GM04503 (cell line): ENCODE results near the gene ANKFY1.
"Not testable (repeated sequence)": the region's sequence is repeated elsewhere in the genome, so short reads cannot be mapped to it uniquely, and the experiment has no call there.

Source experiments
- DNase-seq: peaks from one replicate; pipeline ENCODE4 v3.0.0-alpha.2; 2012; ENCODE audit warnings: low read depth

The ANKFY1 gene

DNA sequence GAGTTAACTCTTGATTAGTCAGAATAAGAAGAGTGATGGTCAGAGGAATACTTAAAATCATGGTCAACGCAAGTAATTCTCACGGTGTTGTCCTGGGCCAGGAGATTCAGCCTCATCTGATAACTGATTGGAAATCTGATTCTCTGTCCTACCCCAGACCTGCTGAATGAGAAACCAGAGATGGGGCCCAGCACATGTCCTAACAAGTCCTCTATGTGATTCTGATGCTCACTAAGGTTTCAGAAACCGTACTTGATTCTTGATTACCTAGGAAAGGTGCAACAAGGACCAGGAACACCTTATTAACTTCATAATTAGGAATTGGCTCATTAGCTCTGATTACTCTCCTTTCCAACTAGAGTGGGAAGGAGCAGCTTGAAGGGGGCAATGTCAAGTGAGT lies 44.5 kb downstream of the ANKFY1 start:
- DNase-seq: no peak

DNA sequence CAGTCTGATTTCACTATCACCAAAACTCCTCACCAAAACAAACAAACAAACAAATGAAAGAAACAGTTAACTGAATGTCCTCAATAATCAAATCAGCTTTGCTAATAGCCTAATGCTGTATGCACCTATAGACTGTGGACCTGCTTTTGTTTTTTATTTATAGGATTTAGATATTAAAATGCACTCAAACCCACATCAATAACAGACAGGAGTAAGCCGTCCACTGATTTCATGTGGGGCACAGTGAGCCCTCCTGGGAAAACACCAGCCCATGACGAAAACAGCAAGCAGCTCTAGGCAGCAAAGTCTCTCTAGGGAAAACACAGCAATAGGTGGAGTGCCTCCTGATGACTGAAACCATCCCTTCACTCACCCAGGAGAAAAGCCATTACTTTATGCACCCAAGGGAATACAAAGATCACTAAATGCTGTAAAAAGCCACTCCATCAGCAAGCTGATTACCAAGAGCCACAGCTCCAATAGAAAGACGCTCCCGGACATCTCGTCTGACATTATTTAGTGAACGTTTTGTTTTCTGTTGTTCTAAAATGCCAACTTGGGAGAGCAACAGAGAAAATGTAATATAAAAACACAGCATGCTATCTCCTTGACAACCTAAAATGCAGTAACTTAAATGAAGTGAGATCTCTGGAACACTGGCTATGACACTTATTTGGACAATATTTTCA lies 47.8 kb downstream of the ANKFY1 start:
- no peak for DNase-seq

DNA sequence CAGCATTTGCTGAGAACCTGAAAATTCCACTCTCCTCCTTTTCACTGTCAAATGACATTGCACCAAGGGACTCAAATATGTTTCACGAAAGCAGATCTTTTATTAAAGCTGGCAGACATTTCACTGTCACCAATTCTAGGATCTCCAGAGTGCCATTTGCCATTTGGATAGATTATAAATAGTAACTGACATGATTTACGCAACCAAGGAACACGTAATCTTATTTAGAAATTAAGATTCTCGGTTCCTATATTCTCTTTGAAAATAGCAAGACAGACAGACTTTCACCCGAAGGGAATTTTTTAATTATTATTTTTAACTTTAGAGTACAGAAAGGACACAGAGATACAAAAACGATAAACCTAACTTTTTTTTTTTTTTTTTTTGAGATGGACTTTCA lies 49.6 kb downstream of the ANKFY1 start:
- no peak for DNase-seq

DNA sequence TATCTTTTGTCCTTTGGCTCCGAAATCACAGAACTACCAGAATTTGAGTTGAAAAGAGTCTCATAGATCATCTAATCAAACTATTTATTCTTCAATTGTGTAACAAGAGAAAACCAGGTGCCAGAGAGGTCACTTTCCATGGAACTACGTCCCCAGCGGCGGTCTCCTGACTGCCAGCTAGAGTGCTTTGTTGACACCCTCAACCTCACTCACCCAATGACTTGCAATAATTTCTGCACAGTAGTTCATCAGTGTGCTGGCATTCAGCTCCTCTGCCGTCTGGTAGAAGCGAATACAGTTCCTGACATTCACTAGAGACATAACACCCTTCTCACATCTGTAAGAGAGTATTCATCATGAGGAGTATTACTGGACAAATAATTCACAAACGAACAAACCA lies 54.2 kb downstream of the ANKFY1 start:
- DNase-seq: no peak

DNA sequence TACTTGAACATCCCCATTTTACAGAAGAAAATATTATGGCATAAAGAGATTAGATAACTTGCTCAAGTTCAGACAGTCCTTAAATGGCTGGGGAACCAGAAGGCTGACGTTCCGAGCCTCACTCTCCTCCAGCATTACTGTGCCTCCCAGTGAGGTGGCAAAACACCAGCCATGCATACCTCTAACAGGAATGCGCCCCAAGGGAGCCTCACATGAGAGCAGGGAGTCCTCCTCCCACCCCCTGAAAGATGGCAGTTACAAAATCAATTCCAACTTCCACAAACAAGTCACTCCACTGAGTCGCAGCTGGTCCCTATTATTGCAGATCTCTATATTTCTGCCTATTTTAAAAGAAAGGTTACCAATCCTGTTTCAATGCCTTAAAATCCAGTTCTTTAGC lies 55.5 kb downstream of the ANKFY1 start:
- DNase-seq: peak; percentile 79

DNA sequence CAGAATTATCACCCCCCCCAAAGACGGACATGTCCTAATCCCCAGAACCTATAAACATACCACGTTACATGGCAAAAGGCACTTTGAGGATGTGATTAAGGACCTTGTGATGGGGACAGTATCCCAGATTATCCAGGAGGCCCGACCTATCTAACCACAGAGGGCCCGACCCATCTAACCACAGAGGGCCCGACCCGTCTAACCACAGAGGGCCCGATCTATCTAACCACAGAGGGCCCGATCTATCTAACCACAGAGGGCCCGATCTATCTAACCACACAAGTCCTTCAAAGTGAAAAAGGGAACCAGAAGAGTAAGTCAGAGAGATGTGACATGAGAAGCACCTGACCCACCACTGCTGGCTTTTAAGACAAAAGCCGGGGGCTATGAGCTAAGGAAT lies 56.8 kb downstream of the ANKFY1 start:
- DNase-seq: no peak

DNA sequence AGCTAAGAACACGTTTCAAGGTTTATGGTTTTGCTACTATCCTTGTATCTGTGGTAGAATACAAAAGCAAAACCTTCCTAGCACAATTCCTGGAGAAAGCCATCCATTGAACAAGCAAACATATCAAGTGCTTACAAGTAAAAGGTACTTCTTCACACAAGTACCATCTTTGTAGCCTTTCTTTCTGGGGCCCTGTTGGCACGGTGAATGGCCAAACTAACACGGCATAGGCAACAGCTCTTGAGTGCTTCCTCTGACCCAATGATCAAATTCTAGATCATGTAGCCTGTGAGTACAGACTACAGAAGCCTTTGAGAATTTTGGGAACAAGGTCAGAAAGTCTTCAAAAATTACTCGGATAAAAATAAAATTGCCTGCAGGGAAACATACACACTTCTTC lies 57.9 kb downstream of the ANKFY1 start:
- DNase-seq: no peak

DNA sequence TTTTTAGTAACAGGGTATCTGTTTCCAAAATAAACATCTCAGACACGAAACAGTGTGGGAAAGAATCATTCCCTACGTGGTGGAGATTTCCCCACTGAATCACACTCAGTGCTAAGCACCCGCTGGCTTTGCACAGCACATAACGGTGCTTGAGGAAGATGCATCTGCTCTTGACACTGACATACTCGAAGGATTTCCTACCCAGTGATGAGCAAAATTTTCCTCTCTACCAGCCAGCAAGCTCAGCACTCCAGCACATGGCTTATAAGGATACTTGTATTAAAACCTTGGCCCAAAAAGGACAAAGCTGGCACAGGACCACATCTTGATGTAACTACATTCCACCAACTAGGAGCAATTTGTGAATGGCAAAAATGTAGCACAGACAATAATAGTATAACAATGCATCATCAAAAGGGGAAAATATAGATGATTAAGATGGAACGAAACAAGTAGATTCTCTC lies 59.0 kb downstream of the ANKFY1 start:
- DNase-seq: peak; percentile 99

DNA sequence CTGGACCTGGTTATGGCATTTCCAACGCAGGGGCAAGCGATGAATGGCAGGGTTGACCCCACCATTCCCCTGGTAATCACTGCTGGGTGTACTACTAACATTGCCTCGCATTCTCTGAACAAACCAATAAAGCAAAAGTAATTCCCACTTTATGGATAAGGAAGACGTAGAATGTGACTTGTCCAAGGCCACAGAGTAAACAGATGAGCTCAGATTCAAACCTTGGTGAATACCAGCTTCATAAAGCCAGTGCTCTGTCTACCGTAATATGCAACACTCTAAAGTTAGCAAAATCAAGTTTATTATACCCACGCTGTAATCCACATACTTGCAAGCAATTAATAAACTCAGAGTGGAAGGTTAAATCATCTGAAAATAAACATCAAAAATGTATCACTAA lies 59.6 kb downstream of the ANKFY1 start:
- no peak for DNase-seq

DNA sequence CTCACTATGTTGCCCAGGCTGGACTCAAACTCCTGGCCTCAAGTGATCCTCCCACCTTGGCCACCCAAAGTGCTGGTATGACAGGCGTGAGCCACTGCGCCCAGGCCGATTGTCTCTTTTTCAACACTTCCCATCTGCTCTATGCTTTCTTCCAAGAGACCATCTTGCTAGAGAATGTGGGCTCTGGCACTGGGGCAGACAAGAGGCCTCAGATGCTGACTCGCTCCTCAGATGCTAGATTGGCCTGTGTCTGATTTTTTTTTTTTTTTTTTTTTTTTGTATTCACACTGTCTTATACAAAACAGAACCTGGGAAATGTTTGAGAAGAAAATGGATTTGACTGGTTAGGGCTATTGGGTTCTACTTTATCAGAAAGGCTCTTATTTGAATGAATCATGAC lies 62.6 kb downstream of the ANKFY1 start:
- DNase-seq: no peak

DNA sequence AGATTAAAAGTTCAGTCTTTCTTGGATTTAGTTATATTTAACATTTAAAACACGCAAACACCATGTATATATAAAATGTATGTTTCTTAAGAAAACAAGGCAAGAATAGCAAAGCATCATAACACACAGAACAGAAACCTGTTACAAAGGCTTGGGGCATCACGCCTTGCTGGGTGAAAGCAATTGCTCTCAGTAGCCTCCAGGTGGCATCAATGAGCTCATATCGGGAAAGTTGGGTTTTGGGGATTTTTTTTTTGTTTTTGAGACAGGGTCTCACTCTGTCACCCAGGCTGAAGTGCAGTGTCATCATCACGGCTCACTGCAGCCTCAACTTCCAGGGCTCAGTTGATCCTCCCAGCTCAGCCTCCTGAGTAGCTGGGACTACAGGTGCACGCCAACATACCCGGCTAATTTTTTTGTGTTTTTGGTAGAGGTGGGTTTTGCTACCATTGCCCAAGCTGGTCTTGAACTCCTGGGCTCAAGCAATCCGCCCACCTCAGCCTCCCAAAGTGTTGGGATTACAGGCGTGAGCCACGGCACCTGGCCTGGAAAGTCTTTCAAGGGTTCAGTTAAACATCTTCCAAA lies 63.9 kb downstream of the ANKFY1 start:
- DNase-seq: no peak

DNA sequence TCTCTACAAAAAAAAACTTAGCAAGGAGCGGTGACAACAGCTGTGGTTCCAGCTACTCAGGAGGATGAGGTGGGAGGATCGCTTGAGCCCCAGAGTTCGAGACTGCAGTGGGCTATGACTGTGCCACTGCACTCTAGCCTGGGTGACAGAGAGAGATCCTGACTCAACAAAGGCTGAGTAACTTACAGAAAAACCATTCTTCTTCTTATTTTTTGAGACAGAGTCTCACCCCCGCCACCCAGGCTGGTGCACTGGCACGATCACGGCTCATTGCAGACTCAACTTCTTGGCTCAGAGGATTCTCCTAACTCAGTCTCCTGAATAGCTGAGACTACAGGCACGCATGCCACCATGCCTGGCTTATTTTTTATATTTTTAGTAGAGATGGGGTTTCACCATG lies 64.8 kb downstream of the ANKFY1 start:
- DNase-seq: no peak

DNA sequence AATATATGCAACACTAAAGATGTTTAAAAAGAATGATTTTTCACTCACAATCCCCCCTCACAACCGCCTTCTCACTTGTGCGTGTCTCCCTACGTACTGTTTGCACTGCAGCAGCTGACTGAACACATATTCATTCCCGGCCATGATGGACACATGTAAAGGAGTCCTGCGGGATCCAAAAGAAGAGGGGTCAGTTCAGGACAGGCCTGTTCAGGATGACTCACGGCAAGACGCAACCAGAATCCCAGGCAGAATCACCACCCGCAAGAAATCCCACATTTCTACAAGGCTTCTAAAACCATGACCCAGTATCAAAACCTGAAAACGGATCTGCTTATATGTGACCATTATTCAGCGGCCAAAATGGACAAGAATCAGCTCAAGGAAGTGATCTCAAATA lies 68.5 kb downstream of the ANKFY1 start:
- DNase-seq: peak; percentile 69

DNA sequence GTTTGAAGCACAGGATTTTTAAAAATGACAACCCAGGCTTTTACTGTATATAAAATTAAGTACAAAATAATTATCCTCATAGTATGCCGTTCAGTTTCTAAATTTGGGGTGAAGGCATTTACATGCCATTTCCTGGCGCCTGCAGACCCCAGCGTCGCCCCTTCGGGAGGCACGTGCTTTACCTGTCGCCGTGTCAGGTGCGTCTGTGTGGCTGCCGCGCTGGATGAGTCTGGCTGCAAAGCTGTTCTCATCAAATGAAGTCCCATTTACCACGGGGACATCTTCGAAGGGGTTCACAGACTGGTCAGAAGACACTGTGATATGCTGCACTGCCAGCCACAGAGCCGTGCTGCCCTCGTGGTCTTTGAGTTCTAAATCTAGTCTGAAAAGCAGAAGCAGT lies 69.0 kb downstream of the ANKFY1 start:
- no peak for DNase-seq

DNA sequence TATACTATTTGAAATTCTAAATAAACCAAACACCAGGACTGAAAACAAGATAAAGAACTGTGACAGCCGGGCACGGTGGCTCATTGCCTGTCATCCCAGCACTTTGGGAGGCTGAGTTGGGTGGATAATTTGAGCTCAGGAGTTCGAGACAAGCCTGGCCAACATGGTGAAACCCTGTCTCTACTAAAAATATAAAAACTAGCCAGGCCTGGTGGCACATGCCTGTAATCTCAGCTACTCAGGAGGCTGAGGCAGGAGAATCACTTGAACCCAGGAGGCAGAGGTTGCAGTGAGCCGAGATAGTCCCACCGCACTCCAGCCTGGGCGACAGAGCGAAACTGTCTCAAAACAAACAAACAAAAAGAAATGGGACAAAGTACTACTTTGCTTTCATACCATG lies 73.0 kb downstream of the ANKFY1 start:
- not testable (repeated sequence) for DNase-seq

DNA sequence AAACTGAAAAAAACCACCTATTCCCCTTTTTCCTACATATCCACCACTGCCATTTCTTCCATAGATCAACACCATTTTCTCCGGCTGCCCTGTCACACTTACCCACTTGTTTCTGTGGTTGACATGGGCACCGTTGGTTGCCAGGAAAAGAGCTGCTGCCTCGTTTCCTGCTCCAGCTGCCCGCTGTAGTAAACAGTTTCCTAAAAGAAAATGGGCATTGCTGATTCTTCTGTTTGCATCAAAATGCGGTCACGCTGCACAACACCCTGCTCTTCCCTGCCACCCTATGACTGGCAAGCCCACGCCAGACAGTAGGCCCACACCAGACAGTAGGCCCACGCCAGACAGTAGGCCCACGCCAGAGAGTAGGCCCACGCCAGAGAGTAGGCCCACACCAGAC lies 74.5 kb downstream of the ANKFY1 start:
- DNase-seq: no peak

DNA sequence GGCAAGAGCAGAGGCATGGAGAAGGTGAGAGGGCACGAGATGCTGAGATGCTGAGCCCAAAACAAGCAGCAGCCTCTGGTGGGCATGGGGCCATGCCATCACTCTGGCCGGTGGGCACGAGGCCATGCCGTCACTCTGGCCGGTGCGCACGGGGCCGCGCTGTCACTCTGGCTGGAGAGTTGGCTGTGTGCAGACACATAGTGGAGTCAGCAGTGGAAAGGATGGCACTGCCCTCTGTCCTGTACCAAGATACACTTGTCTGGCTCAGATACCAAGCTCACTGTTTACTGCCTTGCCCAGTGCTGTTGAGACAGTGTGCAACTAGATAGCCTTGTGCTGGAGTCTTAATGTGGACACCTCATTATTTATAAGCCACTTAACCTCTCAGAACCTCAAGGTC lies 75.7 kb downstream of the ANKFY1 start:
- no peak for DNase-seq

DNA sequence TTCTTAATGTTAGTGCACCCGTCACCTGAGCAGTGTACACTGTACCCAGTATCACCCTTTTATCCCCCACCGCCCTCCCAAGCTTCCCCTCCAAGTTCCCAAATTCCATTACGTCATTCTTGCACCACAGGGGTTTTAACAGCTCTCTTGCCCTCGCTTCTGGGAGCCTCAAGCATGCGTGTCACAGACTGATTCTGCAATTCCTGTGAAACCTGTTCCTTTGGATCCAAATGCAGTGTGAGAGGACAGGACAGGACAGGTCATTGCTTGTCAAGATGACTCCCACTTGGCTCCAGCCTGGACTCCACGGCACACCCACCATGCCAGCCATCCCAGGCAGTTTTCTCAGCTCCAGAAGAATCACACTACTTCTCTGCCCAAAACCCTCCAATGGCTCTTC lies 76.7 kb downstream of the ANKFY1 start:
- DNase-seq: no peak

DNA sequence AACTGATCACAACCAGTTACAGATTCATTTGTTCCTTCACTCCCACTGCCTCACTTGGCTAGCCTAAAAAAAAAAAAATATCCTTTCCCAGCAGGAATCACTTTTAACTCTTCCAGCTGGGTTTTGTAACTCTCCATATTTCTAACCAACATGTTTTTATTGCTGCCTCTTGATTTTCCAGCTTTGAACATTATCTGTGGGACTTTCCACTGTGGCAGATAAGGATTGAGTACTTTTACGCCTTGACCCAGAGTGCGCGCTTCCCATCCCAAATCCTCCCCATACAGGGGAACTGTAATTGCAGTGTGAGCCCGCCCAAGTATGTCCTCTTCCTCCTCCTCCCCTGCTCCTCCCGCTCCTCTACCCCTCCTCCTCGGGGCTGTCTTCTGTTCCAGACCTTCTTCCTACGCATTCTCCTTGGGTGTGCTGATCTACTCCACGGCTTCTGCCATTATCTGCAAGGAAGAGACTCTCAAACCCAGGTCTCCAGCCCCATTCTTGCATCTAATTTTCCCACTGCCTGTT lies 77.4 kb downstream of the ANKFY1 start:
- no peak for DNase-seq

DNA sequence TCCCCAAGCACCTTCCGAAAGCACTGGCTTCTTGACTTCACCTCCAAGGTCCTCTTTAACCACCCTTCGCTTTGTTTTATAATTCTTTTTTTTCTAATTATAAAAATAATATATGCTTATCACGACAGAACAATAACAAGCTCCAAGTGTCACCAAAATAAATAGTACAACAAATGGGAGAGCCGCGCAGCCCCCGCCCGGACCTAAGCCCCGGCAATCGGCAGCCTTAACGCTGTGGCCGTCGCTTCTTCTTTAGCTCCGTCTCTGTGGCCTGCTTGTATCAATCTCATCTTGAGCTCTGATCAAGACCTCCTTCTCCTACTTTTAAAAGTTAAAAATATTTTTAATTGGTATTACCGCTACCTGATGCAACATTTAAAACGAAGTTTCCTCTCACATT lies 78.1 kb downstream of the ANKFY1 start:
- no peak for DNase-seq

DNA sequence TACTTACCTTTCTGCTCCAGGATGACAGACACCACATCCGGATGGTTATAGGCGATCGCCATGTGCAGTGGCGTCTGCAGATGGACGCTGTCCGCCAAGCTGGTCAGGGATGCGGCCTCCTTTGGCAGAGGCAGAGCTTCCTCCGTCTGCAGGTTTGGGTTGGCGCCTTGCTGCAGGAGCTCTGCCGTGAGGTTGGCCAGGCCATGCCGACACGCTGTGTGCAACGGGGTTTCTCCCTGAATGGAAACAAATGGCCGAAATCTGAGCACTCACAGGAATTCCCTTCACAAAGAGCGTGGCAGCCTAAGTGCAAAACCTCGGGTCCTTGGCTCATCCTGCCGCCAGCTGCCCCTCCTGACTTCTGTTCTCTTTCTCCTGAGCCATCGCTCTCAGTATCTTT lies 79.0 kb downstream of the ANKFY1 start:
- no peak for DNase-seq

DNA sequence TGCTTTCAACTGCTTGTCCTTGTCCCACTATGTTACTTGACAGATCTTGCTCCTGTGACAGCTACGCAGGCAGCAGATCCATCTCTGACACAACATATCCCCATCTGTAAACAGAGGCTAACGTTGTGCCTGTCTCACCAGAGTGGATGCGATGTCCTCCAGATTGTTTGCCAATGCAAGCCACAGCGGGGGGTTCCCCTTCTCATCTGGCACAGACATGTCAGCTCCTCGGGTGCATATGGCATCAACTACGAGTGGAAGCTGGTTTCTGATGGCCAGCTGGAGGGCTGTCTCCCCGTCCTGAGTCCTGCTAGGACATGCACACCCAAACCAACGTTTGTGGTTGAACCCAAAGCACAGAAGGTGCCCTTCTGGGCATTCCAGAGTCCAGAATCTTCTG lies 81.7 kb downstream of the ANKFY1 start:
- DNase-seq: no peak

DNA sequence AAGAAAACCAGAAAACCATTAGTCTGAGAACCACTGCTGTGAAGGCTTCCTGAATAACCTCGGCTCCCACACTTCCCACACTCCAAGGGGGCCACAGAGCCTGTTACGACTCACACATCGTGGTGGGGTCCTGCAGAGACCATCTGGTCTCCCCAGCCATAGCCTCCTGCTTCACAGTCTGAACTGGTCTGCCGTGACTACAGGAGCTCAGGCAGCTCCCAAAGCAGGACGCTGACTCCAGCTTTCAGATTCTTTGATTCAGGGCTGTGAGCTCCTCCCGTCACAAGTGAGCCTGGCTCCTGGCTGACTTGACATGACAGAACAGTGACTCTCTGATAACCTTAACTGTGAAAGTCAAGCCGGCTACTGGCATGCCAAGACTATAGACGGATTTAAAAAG lies 83.0 kb downstream of the ANKFY1 start:
- DNase-seq: no peak

DNA sequence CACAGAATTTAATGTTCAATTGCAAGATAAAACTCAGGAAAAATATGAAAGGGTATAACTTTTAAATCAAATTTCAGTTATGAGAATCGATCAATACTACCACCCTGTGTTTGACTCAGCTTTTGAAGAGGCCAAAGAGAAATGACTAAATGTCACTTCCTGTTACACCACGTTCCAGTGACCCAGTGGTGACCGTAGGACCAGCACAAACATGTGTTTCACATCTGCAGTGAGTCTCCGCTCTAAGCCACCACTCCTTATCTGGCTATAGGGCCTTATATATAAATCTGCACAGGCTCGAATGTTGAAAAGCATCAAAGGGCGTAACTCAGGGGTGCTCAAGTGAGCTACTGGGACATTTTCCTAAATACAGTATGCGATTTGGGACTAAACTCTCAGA lies 84.7 kb downstream of the ANKFY1 start:
- DNase-seq: no peak
